HuH-7 (cell line): ENCODE data around the gene FUBP1.
A peak's percentile ranks its signal among the peaks of the same experiment; 100 is the strongest.
"Not testable (repeated sequence)": the region's sequence is repeated elsewhere in the genome, so short reads cannot be mapped to it uniquely, and the experiment has no call there.

Experiments used
- DNase-seq: peaks from one replicate; pipeline ENCODE4 v3.0.0; 2011; ENCODE audit warnings: low spot score

Gene FUBP1, protein sequence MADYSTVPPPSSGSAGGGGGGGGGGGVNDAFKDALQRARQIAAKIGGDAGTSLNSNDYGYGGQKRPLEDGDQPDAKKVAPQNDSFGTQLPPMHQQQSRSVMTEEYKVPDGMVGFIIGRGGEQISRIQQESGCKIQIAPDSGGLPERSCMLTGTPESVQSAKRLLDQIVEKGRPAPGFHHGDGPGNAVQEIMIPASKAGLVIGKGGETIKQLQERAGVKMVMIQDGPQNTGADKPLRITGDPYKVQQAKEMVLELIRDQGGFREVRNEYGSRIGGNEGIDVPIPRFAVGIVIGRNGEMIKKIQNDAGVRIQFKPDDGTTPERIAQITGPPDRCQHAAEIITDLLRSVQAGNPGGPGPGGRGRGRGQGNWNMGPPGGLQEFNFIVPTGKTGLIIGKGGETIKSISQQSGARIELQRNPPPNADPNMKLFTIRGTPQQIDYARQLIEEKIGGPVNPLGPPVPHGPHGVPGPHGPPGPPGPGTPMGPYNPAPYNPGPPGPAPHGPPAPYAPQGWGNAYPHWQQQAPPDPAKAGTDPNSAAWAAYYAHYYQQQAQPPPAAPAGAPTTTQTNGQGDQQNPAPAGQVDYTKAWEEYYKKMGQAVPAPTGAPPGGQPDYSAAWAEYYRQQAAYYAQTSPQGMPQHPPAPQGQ

DNA sequence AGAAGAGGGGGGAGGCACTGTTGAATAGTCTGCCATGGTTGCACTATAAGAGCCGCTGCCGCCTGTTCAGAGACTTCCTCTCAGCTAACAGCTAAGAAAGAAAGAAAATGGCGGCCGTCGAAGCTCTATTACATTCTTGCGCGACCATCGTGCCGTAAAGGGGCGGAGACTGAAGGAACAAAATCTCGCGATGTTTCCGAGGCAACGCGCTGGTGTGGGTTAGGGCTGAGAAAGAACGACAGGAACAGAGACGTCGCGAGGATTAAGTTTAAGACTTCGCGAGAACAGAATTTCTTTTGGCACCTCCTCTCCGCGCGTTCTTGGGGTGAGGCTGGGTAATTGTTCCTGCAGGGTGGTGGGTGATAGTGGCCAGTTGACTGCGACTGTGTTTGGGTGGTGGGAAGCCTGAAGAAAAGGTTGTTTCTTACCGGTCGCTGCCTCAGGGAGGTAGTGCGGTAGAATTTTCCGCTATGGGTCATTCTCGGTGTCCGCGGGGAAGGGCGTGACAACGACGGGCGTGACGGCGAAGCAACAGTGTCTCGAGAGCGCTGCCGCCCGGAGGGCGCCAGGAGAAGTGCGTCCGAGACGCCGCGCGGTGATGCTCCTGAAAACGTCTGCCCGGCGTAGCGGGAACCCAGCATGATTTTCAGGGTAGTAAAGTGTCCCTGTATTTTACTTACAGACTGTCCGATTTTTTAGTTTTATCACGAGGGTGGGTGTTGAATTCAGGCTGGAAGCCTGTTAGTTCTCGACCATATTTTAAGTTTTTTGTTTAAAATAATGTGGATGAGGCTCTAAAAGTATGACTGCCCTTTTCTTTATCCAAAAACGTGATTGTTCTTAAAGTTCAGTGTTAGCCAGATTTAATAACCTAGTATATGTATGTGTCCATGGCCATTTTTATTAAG, at the start of gene FUBP1:
Gene FUBP1, minus strand, starts transcription at position 104 of the 908 bp plus-strand sequence. Its CDS starts 68 bp downstream, at position 36.
- DNase-seq = peak; percentile 74

DNA sequence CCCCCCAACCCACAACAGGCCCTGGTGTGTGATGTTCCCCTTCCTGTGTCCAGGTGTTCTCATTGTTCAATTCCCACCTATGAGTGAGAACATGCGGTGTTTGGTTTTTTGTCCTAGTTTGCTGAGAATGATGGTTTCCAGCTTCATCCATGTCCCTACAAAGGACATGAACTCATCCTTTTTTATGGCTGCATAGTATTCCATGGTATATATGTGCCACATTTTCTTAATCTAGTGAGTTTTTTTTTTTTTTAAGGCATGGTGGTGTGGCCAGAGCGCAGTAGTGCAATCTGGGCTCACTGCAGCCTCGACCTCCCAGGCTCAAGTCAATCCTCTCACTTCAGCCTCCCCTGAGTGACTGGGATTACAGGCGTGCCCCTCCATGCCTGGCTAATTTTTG, 42.3 kb upstream of the FUBP1 start:
- not testable (repeated sequence) for DNase-seq

DNA sequence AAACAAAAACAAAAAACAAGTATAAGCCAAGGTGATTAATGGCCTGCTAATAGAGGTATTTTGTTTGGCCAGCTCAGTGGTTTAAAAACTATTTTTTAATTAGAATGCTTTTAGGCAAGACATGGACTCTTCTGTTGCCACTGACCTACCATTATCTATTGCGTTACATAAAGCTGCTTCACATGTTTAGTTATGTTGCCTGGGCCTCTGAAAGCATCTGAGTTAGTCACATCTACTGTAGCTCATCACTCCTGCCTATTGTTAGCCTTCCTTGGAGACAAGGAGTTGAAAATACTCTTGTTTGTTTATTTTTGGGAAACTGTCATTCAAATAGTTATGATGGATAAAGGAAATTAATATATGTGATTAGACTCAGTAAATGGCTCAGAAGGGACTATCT, 40.2 kb upstream of the FUBP1 start:
- no peak for DNase-seq

DNA sequence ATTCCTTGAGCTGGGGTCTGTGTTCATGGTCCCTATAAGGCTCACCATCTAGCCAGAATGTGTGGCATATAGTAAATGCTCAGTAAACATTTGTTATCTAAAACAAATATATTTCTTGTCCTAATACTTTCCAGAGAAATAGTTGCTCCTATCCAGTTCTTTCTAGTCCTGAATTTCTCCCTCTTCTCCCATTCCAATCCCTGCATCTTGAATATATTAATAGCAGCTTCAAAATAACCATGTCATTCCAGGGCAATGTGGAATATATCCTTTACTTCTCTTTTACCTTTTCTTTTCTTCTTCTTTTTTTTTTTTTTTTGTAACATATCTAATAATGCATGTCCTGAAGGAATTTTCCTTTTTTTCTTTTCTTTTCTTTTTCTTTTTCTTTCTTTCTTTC, 36.3 kb upstream of the FUBP1 start:
- no peak for DNase-seq

DNA sequence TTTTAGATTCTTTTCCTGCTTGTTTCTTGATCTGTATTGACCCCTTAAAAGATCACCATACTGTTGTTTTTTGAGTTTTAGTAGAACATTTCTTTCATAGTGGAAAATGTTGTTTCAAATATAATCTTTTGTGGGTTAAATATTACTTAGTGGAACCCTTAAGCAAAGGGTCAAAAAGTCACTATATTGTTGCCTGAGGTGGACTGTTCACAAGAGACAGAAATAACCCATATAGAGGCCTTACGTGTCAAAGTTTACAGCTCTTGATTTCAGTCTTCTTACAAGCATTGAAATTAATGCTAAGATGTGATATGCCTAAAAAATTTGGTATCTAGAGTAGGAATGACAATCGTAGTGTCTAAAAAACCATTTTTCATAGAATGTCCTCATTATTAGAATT, 32.2 kb upstream of the FUBP1 start:
- no peak for DNase-seq

DNA sequence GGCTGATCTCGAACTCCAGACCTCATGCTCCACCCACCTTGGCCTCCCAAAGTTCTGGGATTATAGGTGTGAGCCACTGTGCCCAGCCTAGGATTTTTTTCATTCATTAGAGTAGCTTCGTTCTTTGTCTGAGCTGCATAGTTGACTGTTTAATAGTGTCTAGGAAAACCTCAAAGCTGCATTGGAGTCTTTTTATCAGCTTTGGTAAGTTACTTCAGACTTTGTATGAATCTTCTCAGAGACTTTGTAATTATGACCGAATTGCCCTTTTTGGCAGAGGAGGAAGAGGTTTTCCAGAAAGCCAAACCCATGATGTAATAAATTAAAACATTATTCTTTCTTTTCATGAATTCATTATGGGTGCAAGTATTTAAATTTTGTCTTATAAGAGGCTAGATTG, 31.0 kb upstream of the FUBP1 start:
- DNase-seq = no peak

DNA sequence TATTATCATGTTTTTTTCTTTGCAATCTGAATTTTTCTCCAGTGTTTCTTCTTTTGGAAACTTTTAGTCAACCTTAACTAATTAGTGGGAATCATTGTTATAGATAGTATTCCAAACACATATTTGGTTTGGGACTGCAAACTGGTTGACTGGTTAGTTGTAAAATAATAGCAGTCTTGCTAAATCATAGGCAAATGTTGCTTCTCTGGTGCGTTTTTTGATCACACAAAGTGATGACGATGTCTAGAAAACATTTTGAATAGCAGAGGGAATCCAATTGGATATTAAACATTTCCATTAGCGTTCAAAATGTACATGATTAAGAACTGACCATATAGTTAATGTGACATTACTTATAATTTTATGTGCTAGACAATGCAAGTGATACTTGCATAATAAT, 30.4 kb upstream of the FUBP1 start:
- no peak for DNase-seq

DNA sequence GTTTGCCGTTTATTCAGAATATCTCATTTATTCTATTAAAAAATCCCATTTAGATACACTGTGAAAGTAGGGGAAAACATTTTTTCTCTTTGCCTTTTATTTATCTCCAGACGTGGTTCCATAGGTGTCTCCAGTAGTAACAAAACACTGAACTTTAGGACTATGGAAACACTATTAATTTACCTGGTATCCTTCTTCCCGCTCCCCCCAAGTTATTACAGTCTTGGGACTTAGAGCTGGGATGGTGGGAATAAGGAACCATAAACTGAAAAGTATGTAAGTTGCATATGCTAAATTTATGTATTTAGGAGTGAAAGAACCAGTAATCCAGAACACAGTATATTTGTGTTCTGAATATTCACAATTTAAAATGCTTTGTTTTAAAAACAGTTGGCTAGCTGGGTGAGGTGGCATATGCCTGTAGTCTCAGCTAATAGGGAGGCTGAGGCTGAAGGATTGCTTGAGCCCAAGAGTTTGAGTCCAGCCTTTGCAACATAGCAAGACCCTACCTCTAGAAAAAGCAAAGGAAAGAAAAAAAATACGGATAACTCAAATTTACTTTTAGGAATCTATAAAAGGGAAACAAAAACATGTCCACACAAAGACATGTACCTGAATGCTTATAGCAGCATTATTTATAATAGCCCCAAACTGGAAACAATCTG, 28.9 kb upstream of the FUBP1 start:
- no peak for DNase-seq

DNA sequence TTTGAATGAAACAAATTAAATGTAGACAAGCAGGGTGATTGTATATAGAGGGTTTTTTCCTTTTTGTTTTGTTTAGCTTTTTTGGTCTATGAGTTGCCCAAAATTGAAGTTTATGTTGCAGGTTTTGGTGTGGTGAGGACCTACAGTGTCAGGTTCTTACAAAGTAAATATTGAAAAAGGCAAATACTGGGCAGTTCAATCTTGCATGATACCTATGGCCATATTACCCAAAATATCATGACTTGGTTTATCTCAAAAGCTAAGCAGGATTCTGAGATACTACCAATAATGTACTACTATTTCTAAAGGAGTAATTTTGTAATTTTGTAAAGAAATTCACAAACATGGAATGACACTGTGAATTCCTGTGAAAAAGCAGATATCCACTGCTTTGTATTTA, 27.6 kb upstream of the FUBP1 start:
- DNase-seq = no peak

DNA sequence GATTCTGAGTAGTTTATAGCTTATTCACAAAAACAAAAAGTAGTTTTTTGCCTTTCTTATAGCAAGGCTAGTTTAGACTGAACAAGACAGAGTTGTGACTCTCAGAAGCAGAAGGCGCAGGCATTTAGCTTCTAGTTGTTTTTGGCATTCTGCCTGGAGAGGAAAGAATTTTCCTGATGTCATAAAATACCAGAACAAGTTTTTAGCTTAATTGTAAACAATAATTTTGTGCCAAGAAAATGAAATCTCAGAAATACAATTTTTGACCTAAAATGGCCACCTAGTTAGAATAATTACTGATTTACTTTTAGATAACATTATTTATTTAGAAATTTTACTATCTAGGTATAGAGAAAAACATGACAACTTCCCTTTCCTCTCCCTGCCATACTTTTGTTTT, 26.9 kb upstream of the FUBP1 start:
- no peak for DNase-seq

DNA sequence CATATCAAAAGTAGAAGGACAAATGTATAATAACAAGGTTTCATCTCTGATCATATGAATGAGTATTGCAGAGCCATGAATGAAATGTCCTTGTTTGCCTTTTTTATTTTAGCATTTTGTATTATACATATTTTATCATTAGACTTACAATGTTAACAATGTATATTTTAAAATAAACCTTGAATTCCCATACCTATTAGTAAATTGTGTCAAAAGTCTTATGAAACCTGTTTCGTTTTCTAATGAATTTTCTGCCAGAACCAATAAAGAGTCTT, 26.5 kb upstream of the FUBP1 start:
- no peak for DNase-seq

DNA sequence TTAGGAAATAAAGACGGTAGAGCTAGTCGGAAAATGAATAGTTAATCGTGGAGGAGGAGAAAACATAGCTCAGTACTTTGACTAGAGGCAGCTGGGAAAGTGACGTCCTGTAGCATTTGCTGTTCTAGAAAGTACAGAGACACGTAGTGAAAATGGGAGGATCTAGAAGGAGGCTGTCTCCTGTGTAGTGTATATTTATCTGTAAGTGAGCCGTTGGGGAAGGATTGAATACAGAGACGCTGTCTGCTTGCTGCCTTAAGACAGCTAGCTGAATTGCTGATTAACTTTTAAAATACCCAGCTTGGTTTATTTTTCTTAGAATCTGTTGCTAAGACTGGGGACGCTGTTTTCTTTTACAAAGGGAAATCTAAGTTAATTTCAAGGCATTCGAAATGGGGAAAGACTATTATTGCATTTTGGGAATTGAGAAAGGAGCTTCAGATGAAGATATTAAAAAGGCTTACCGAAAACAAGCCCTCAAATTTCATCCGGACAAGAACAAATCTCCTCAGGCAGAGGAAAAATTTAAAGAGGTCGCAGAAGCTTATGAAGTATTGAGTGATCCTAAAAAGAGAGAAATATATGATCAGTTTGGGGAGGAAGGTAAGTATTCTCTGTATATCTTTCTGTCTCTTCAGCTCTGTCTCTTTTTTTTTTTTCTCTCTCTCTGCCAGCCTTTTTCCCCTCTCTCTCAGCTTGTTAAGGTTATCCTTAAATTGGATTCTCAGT, 26.0 kb upstream of the FUBP1 start, which contains the start of gene DNAJB4:
Gene DNAJB4, plus strand, starts transcription at position 221 of the 729 bp plus-strand sequence. Its CDS starts 172 bp downstream, at position 393.
- DNase-seq = peak; percentile 49

DNA sequence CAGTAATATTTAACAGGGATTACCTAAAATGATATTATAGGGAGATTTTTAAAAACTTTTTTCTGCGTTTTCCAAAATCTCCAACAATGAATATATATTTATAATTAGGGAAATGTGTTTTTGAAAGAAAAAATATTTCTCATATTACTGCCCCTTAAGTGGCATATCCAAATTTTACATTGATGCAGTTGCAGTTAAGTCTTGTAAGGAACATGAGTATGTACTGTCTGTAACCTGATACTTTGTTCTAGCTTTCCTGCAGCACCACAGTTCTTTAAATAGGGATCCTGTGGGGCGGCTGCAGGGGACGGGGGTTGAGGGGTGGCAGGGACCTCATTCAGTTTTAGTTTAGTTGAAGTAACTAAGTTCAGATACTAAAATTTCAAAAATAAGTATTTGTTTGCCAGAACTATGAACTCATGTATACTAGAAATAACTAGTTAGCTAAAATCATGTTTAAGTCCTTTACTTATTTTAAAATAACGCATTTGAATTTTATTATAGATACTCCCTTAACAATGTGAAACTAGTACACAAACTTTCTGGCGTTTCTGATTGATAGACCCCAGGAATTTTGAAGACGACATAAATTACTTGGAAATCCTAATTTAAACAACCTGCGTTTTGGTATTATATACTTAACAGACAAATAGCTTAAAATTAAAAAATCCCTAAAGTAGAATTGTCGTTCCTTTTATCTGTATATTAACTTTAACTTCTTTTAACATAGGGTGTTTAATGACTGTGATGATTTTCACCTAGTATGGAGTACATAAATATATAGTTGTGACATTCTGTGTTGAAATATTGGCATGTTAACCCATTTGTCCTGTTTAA, 25.2 kb upstream of the FUBP1 start:
- peak; percentile 12 for DNase-seq

DNA sequence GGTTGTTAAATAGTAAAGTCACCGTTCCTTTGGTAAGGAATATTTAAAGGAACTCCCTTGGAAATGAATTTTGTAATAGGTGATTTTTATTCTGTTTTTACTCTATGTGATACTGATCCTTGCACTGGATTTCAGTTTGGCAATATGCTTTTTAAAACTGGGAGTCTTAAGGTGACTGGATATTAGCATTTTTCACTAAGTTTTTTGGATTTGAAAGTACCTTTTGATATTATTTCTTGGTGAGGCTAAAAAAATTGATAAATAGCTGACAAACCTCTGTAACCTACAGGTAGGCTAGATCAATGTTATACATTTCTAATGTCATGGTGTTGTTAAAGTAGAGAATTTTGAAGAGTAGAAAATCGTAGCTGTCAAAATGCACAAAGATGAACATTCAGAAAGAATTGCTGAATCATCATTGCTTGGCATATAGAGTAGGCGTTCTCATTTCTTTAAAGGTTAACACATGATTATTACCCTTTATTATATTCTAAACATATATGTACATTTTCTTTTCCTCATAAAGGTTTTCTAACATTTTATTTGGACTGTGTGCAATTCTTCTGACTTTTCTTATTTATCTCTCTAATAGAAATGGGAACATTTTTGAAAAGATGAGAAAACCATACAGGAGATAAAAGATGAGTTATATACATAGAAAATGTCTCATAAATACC, 24.3 kb upstream of the FUBP1 start:
- no peak for DNase-seq

DNA sequence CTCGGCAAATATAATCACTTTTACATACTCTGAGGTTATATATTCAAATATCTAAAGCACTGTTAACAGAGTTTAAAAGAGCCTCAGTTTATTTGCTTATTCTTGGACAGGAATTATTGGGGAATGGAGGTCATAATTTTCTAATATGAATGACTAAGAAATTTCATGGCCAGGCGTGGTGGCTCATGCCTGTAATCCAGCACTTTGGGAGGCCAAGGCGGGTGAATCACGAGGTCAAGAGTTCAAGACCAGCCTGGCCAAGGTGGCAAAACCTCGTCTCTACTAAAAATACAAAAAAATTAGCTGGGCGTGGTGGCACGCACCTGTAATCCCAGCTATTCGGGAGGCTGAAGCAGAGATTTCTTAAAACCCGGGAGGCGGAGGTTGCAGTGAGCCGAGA, 21.7 kb upstream of the FUBP1 start:
- not testable (repeated sequence) for DNase-seq

DNA sequence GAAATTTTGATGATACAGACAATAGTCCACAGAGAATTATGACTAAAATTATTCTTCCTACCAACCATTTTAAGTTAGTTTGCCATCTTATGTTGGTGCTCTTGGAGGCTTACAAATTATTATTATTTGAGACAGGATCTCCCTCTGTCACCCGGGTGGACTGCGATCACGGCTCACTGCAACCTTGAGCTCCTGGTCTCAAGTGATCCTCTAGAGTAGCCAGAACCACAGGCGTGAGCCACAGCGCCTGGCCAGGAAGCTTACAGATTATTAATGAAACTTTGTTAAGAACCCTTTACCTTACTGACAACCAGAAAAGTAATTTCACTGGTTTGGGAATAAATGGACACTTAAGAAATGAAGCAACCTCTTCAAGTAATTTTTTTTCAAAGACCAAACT, 17.9 kb upstream of the FUBP1 start:
- DNase-seq = no peak

DNA sequence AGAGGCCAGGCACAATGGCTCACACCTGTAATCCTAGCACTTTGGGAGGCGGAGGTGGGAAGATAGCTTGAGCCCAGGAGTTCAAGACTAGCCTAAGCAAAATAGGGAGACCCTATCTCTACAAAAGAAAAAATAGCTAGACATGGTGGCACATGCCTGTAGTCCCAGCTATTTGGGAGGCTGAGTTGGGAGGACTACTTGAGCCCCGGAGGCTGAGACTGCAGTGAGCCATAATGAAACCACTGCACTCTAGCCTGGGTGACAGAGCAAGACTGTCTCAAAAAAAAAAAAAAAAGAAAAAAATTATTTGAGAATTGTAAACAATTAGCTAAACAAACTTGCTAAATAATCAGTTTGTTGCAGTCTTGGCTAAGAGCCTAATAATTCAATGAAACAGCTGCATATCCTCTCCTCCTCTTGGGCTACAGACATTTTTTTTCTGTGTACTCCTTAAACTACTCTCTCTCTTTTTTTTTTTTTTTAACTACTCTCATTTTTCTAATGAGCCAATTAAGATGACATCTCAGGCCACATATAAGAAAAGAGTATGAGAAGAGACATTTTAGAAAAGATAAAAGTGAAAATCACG, 15.3 kb upstream of the FUBP1 start:
- DNase-seq = no peak

DNA sequence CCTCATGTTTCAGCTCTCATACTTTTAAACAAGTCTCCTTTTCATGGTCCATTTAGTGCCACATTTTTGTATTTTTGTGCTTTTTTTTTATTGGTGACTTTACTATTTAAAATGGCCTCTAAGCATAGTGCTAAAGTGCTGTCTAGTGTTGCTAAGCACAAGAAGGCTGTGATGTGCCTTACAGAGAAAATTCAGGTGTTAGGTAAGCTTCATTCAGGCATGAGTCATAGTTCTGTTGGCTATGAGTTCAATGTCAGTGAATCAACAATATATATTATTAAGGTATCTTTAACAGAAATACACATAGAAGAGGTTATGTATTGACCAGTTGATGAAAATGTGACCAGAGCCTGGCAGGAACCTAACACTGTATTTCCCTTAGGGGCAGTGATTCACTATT, 12.8 kb upstream of the FUBP1 start:
- no peak for DNase-seq

DNA sequence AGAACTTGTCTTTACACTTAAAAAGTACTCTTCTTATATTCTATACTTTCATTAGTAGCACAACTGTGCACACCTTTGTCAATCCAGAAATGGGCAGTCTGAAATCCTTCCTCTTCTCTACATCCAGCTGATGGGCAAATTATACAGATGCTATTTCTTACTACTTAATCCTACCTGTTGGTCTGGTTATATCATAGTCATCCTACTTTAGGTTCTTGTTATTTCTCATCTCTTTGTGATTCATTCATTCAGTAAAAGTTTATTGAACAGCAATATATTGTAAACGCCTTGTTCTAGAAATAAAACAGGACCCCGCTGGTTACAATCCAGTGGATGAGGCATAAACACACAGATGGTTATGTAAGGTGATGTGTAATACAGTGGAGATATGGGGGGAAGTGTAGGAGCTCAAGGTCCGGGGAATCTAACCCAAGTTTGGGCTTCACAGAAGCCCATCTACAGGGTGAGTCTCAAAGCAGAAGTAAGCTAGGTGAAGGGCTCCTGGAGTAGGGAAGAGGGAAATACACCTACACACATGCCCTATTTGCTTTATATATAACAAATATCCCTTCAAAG, 11.8 kb upstream of the FUBP1 start:
- DNase-seq = no peak
